B cell (primary cell): Measurements from ENCODE around the gene MAP3K6.

Experiments used
- EZH2 ChIP-seq: IDR thresholded peaks from 2 replicates; pipeline ENCODE4 v1.6.1; 2012; ENCODE audit warnings: borderline replicate concordance, low read depth, mild to moderate bottlenecking, moderate library complexity, low read length; ENCODE audit not compliant: insufficient read depth, poor library complexity, severe bottlenecking
- TF ChIP-seq, protein P1 (sequence below): fragments of 200-600 bp; IDR thresholded peaks from one replicate; pipeline ENCODE4 v1.8.0; 2022; ENCODE audit warnings: antibody characterized with exemption, mild to moderate bottlenecking

- TF ChIP-seq, protein P1, sequence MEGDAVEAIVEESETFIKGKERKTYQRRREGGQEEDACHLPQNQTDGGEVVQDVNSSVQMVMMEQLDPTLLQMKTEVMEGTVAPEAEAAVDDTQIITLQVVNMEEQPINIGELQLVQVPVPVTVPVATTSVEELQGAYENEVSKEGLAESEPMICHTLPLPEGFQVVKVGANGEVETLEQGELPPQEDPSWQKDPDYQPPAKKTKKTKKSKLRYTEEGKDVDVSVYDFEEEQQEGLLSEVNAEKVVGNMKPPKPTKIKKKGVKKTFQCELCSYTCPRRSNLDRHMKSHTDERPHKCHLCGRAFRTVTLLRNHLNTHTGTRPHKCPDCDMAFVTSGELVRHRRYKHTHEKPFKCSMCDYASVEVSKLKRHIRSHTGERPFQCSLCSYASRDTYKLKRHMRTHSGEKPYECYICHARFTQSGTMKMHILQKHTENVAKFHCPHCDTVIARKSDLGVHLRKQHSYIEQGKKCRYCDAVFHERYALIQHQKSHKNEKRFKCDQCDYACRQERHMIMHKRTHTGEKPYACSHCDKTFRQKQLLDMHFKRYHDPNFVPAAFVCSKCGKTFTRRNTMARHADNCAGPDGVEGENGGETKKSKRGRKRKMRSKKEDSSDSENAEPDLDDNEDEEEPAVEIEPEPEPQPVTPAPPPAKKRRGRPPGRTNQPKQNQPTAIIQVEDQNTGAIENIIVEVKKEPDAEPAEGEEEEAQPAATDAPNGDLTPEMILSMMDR, result no peak
- no peak for TF ChIP-seq EZH2
Measured at GRCh38 chr1:27346991-27347624, 19.7 kb downstream of the MAP3K6 start.
